OCI-LY1 (cell line): ENCODE results near the gene EML6.

Experiments used
- CTCF ChIP-seq: fragments of 200-600 bp; sonication (generic), shearing (Covaris generic); IDR thresholded peaks from 2 replicates; pipeline ENCODE4 v1.5.1; 2017; ENCODE audit warnings: mild to moderate bottlenecking, antibody characterized with exemption, low read length, moderate library complexity, mixed read lengths
- EZH2 ChIP-seq: fragments of 200-600 bp; sonication (generic), shearing (Covaris generic); IDR thresholded peaks from 2 replicates; pipeline ENCODE4 v1.8.0; 2017; ENCODE audit warnings: borderline replicate concordance, mixed run types, mild to moderate bottlenecking, antibody characterized with exemption, low read length, moderate library complexity, mixed read lengths

DNA sequence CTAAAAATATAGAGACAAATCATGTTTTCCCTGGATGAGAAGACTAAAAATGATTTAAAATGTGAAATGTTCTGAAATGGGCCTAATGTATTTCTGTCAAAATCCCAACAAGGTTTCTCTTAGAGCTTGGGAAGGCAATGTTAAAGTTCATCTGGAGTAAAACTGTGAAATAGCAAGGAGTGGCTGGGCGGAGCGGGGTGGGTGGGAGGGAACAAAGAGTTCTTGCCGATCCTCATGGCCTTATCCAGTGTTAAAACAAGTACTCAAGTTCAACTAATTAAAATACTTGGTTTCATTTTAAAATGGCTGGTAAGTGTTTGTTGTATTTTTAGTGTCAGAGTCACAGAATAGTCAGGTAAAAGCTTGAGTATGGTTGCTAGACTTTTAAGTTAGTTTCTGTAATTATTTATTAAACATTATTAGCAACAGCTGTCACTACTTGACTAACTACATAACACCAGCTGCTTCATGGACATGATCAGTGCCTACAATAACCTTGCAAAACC lies 239.5 kb downstream of the EML6 start:
- TF ChIP-seq CTCF, result no peak
- TF ChIP-seq EZH2, result no peak
